HG02973 (cell line): ENCODE results near the gene IFNG.

Experiments
- ATAC-seq: cut with Tn5 transposase; IDR thresholded peaks from one replicate; pipeline ENCODE4 v1.9.1; 2021; ENCODE audit warnings: moderate library complexity; ENCODE audit not compliant: unreplicated experiment

The IFNG gene

DNA sequence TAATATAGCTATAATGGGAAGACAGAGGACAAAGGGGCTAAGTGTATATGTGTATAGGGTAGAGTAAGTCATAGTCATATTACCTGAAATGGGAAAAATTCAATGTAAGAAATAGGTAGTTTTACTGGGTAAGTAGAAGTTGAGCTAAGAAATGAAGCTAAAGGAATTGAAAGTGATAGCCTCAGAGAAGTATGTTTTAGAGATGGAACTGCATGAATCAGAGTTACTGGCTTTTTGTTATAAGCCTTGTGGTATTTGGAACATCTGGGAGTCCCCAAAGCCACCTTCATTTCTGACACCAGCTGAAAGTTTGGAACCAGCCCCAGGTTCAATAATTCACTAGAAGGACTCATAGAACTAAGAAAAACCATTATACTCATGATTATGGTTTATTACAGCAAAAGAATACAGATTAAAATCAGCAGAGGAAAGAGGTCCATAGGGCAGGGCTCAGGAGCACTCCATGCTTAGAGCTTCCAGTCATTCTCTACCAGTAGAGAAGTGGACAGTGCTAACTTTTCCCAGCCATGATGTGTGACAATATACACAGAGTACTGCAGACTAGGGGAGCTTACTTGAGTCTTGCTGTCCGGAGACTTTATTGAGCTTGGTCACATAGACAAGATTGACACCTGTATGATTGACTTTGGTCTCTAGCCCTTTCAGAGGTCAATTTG is 9.8 kb upstream of the IFNG start:
- ATAC-seq, result no peak

- no peak for ATAC-seq
Measured at GRCh38 chr12:68166317-68166831, 6.8 kb upstream of the IFNG start.

- peak; percentile 71 for ATAC-seq
Measured at GRCh38 chr12:68163560-68164081, 4.1 kb upstream of the IFNG start.

DNA sequence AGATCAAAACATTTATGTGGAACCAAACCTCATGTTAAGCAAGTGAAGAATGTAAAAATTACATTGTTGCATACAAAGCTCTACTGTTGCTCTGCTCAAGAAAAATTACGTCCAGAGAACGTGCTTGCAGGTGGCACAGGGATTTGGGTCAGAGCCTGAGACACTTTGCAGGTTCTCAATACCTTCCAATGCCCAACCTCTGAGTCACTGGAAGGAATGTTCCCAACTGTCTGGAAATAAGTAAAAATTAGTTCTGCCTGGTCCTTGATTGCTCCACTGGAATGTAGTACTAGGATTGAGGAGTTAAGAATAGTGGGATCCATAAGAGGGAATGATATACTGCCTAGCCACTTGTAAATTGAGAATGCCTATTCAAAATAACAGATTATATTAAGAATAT is 2.8 kb upstream of the IFNG start:
- ATAC-seq, result no peak

GRCh38 chr12:68158432-68158831 is 1.1 kb downstream of the IFNG start:
- no peak for ATAC-seq

GRCh38 chr12:68157380-68157779 is 2.2 kb downstream of the IFNG start:
- no peak for ATAC-seq

DNA sequence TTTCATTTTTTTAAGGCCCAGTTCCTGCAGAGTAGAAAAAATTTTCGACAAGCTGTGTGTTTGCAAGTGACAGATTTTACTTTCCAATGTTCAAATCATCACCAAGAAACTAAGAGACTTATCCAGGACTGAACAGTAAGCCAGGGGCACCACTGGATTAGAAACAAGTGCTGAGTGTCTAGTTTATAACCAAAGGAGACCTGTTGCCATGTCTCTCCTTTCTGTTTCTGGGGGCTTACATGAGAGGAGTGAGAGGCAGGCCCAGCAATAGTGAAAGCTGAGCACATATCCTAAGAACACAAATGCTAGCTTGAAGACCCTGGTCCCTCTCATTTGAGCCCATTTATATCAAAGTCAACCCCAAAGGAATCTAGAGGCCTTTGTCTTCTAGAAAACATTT is 2.9 kb downstream of the IFNG start:
- no peak for ATAC-seq

DNA sequence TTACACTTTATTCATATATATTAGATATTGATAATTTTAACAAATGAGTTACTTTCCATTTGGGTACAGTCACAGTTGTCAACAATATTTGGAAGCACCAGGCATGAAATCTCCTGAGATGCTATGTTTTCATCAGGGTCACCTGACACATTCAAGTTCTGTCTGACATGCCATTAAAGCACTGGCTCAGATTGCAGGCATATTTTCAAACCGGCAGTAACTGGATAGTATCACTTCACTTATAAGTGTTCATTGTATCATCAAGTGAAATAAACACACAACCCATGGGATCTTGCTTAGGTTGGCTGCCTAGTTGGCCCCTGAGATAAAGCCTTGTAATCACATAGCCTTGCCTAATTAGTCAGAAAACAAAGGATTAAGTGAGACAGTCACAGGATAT is 4.8 kb downstream of the IFNG start:
- no peak for ATAC-seq

- no peak for ATAC-seq
Measured at GRCh38 chr12:68148261-68148951, 11.1 kb downstream of the IFNG start.

DNA sequence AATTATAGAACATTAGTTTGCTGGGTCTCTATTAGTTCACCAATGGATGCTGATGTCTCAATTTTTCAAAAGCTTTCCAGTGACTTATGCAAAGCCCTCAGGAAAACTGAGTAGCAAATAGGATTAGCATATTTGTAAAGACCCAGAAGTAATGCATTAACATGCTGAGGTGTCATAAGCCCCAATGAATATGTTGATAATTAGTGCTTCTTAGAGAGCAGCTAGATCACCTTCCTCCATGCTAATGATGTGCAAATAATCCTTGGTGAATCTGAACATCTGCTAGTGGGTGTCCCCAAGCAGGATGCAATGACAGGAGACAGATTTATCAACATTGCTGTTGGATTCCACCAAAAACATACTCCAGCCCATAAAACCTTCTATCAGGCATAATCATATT is 19.0 kb downstream of the IFNG start:
- ATAC-seq, result no peak

- ATAC-seq, result no peak
Measured at GRCh38 chr12:68139941-68140340, 19.6 kb downstream of the IFNG start.

- ATAC-seq, result no peak
Measured at GRCh38 chr12:68139001-68139400, 20.5 kb downstream of the IFNG start.

GRCh38 chr12:68138480-68138879 is 21.1 kb downstream of the IFNG start:
- ATAC-seq, result no peak

GRCh38 chr12:68137335-68137830 is 22.2 kb downstream of the IFNG start:
- no peak for ATAC-seq

- ATAC-seq, result no peak
Measured at GRCh38 chr12:68135520-68135919, 24.0 kb downstream of the IFNG start.

DNA sequence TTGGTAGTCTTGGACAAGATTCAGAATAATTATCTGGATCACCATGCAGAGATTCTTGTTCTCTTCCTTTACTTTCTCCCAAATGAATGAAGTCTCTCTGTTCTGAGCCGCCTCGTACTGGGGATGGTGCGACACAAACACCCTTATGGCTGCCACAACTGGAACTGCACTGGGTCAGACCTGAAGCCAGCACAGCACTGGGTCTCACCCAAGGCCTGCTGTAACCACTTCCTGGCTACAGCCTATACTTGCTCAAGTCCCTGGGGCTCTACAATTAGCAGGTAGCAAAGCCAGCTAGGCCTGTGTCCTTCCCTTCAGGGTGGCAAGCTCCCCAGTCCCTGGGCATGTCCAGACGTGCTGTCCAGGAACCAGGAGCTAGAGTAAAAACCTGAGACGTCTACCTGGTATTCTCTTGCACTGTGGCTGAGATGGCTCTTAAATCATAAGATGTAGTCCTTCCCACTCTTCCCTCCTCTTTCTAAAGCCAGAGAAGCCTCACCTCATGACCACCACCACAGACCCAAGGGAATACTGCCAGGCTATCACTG is 27.6 kb downstream of the IFNG start:
- ATAC-seq, result no peak

DNA sequence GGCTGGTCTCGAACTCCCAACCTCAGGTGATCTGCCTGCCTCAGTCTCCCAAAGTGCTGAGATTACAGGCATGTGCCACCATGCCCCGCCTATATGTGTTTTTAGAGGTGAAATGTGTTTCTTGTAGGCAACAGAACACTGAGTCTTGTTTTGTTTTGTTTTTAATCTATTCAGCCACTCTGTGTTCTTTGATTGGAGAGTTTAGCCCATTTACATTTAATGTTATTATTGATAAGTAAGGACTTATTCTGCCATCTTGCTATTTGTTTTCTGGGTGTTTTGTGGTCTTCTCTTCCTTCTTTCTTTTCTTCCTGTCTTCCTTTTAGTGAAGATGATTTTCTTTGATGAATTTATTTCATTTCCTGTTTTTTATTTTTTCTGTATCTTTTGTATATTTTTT is 29.6 kb downstream of the IFNG start:
- ATAC-seq, result no peak

DNA sequence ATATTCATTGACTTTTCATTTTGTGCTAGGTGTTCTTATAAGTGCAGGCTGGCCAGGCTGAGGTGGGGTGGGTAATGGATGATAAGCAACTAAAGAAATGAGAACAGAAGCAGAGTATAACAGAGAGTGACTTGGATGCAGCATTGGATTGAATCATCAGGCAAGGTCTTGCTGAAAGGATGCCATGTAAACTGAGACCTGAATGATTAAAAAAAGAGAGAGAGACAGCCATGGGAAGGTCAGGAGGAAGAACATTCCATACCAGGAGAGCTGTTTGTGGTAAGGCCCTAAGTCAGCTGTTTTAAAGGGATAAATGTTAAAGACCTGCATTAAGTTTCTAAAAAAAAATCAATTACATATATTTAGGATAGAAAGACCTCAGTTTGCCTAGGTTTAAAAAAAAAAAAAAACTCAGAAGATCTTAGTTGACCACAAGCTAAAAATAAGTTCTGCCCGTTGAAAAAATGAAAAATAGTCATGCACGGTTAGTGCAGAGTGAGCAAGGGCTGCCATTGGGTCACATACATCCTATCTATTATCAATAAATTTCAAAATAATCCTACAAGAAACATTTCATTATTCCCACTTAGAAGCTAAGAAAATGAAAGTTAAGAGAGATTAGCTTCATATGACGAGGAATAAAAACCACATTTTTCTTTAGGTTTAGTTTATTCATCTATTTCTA is 37.2 kb downstream of the IFNG start:
- ATAC-seq, result no peak

DNA sequence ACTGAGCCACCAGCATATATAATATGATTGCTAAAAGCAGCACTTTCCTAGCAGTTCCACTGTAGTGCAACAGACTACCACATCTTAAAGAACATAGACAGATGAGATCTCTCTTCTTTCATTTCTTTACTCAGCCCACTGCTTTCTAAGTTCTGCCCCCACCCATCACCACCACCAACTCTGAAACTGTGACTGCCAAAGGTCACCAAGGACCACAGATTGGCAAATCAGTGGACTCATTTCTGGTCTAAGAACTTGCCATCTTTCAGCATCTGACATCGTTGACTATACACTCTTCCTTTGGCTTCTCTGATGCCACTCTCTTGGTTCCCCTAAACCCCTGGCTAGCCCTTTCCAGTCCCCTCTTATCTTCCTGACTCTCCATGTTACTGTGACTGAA is 38.4 kb downstream of the IFNG start:
- ATAC-seq, result no peak

- peak; percentile 92 for ATAC-seq
Measured at GRCh38 chr12:68119724-68120211, 39.8 kb downstream of the IFNG start.

- ATAC-seq, result peak; percentile 75
Measured at GRCh38 chr12:68119250-68119649, 40.3 kb downstream of the IFNG start.
